GM10847 (cell line): ENCODE measurements around the gene FBXO34.

Experiments
- POLR2A ChIP-seq: IDR thresholded peaks from 2 replicates; pipeline ENCODE4 v1.6.1; 2011; ENCODE audit not compliant: insufficient read length; ENCODE audit errors: extremely low read depth

FBXO34 gene

GRCh38 chr14:55381040-55381439, 109.8 kb downstream of the FBXO34 start:
- no peak for TF ChIP-seq POLR2A

- no peak for TF ChIP-seq POLR2A
These were observed 110.3 kb downstream of the FBXO34 start for GRCh38 chr14:55381561-55381960.

- TF ChIP-seq POLR2A, result no peak
These were observed 111.3 kb downstream of the FBXO34 start for GRCh38 chr14:55382483-55382882.

- TF ChIP-seq POLR2A, result no peak
These were observed 112.4 kb downstream of the FBXO34 start for GRCh38 chr14:55383541-55384140.

GRCh38 chr14:55384536-55384935, 113.3 kb downstream of the FBXO34 start:
- TF ChIP-seq POLR2A, result no peak

GRCh38 chr14:55386037-55386808, 115.0 kb downstream of the FBXO34 start:
- TF ChIP-seq POLR2A, result no peak

GRCh38 chr14:55387121-55387520, 115.9 kb downstream of the FBXO34 start:
- TF ChIP-seq POLR2A, result no peak

GRCh38 chr14:55388160-55388559, 116.9 kb downstream of the FBXO34 start:
- no peak for TF ChIP-seq POLR2A

- TF ChIP-seq POLR2A, result no peak
These were observed 118.1 kb downstream of the FBXO34 start for GRCh38 chr14:55389330-55389729.

- no peak for TF ChIP-seq POLR2A
These were observed 127.5 kb downstream of the FBXO34 start for GRCh38 chr14:55398679-55399078.

GRCh38 chr14:55399183-55399582, 128.0 kb downstream of the FBXO34 start:
- TF ChIP-seq POLR2A, result no peak

GRCh38 chr14:55399852-55400251, 128.6 kb downstream of the FBXO34 start:
- TF ChIP-seq POLR2A, result no peak

GRCh38 chr14:55401751-55402150, 130.5 kb downstream of the FBXO34 start:
- TF ChIP-seq POLR2A, result no peak
